Stimulated activated CD4-positive, alpha-beta T cell treated with anti-CD3 and anti-CD28 coated beads, Interleukin-4, amount 100 ng/mL, for 48 hours (primary cell): ENCODE measurements around the gene PPP1CA.

Experiments used
- DNase-seq, 2 donors: peaks; one replicate each; pipeline ENCODE4 v3.0.0-alpha.2; 2020; ENCODE audit warnings: low read depth in 2 of 2

The PPP1CA gene

GRCh38 chr11:67382276-67383136 lies 19.2 kb downstream of the PPP1CA start:
- DNase-seq: peak; percentile 75 to 77

DNA sequence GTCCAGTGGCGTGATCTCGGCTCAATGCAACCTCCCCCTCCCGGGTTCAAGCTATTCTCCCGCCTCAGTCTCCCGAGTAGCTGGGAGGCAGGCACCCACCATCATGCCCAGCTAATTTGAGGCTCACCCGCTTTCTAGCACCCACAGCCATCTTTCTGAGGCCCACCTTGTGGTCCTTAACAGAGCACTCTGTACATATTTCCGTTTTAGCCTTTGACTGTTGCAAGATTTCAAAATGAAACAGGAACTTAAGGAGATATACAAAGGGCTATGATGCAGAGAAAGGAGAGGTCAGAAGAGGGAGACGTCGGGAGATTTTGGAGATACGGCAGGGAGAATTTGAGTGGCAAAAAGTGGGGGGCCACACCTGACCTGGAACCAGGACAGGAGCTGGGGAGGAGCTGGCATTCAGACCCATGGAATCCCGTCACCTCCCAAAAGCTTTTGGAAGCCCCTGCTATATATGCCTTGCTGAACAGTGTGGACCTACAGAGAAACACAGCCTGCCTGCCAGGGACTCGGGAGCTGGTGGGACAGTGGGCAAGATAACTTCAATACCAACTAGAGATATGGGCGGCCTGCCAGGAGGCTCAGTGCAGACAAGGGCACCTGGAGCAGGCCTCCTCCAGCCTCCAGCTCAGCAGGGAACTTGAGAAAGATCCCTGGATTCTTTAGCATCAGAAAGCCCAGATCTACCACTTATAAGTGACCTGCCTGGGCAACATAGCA lies 20.2 kb downstream of the PPP1CA start:
- DNase-seq: no peak

GRCh38 chr11:67379061-67380058 lies 22.3 kb downstream of the PPP1CA start:
- DNase-seq: no peak

- no peak for DNase-seq
Measured at GRCh38 chr11:67378544-67378943, 23.1 kb downstream of the PPP1CA start.

DNA sequence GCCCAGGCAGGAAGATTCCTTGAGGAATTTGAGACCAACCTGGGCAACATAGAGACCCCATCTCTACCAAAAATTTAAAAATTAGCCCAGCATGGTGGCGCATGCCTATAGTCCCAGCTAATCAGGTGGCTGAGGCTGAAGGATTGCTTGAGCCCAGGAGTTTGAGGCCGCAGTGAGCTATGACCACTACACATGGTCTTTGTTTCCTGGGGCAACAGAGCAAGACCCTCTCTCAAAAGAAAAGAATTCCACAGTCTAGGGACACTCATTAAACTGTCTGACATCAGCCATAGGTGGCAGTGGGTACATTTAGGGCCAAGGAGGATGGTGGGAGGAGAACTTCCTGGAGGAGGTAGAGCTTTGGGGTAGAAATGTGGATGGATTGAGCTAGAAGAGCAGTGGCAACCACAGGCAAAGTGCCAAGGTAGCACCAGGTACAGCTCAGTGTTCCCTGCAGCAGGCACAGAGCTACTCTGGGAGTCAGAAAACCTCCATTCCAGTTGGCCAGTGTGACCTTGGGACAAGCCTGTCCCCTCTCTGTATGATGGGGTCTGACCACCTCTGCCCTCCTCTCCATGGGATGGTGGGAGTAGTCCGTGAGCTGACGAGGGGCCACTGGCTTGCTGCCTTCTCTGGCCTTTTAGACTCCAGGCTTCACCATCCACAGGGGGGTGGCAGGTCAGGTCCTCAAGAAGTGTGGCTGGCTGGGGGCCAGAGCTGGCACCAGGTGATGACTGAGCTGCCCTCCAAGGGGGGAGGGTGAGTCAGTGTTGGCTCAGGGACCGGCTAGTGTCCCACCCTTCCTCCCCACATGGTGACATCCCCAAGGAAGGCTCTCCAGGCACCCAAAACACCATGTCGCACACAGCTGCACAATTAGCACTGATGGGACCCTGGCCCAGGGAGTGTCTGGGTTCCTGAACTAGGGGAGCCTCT lies 24.5 kb downstream of the PPP1CA start:
- DNase-seq: no peak

DNA sequence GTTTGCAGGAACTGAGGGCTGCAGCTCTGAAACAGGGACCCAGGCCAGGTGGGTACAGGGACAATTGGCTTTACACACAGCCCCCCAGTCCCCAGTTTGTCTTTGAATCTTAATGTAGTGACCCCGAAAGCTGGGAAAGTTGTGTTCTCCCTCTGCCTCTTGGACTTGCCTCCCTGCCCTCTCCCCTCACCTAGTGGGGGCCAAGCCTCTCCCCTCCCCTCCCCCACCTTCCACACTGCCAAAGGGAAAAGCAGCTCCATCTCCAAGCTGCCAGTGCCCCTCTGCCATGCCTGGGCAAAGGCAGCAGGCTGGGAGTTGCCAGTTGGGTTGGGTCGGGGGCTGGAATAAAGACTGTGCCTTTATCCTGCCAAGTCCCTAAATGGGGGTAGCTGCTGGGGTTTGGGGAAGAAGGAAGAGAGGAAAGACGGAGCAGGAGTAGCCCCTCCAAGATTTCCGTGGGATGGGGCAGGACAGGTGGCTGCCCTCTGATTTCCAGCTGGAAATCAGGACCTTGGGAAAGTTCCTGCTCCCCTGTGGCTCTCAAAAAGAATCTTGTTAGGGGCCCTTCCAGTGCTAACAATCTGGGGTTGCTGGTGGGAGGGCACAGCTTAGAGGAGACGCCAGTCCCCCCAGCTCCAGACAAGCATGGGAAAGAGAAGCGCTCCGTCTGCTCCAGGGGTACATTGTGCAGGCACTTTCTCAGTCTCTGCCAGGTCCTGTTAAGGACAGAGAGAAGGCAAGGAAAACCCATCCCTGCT lies 25.4 kb downstream of the PPP1CA start:
- DNase-seq: no peak

- no peak for DNase-seq
Measured at GRCh38 chr11:67375320-67376055, 26.2 kb downstream of the PPP1CA start.

- no peak for DNase-seq
Measured at GRCh38 chr11:67374571-67375281, 26.9 kb downstream of the PPP1CA start.

- peak in 1 of 2 donors; percentile 50 for DNase-seq
Measured at GRCh38 chr11:67373648-67374570, 27.7 kb downstream of the PPP1CA start.

DNA sequence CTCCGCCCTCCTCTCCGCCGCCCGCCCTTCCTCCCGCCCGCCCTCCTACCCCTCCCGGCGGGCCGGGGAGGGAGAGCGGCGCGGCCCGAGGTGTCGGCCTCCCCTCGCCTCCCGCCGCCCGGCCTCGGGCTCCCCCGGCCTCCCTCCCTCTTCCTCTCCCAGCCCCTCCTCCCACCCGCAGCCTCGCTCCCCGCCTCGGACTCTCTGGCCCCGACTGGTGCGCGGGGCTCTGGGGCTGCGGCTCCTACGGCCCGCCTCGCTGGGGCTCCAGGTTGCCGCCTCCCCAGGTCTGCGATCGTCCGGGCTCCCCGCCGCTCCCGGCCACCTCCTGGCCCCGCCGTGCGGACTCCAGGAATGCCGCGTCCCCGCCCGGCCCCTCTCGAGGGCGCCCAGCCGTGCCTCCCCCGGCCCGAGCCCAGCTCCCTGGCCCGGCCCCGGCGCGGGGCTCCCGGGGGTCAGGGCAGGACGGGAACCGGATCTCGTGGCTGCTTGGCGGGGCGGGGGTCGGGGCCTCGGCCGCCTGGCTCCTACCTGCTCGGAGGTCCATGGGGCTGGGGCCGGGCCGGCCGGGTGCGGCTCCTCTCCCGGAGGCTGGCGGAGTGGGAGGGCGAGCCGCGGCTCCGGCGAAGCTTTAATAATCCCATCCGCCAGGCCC lies 28.5 kb downstream of the PPP1CA start, which contains the start of gene CLCF1:
TSS of gene CLCF1 (minus strand) at position 606 of the 655 bp plus-strand sequence. CDS start at position 547, 59 bp downstream.
- no peak for DNase-seq

- no peak for DNase-seq
Measured at GRCh38 chr11:67372321-67372992, 29.2 kb downstream of the PPP1CA start.

- DNase-seq: no peak
Measured at GRCh38 chr11:67371911-67372320, 29.7 kb downstream of the PPP1CA start.

- no peak for DNase-seq
Measured at GRCh38 chr11:67371189-67371910, 30.3 kb downstream of the PPP1CA start.

GRCh38 chr11:67370351-67371076 lies 31.1 kb downstream of the PPP1CA start:
- DNase-seq: no peak

DNA sequence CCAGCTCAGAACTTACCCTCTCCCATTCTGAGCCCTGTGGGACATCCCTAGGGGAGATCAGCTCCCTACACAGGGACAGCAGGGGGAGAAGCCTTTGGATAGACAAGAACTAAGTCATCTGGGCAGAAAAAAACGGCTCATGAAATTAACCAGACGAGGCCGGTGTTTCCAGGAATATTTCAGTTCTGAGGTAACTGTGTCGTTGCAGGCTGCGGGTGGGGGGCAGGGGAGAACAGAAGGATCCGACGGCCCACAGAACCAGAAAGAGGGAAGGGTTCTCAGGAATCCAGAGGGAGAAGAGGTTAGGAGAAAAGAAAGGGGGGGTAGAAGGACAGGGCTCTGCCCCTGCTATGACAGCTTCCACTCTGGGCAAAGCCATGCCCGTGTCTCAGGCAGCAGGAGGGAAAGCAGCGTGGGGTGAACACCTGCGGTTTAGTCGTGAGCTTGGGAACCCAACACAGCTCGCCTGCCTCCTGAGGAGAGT lies 31.8 kb downstream of the PPP1CA start:
- DNase-seq: no peak
